Peyer's patch (tissue), 4 donors: ENCODE results near the gene EEF1AKMT3. TPM values are rescaled to one million over a fixed set of nuclear protein-coding genes. Genes with fewer than 3 reads are reported as not detected.

Source experiments
- DNase-seq, 3 donors: peaks; one replicate each; pipeline ENCODE4 v3.0.0-alpha.2; 2017 to 2019
- H3K27ac ChIP-seq, 4 donors: fragments of 200-600 bp; sonication (generic); one replicate each; pipeline ENCODE4 v1.5.1; 2016 to 2019
- H3K27me3 ChIP-seq, 2 donors: fragments of 200-600 bp; sonication (generic); one replicate each; pipeline ENCODE4 v1.5.1; 2019
- H3K36me3 ChIP-seq, 3 donors: fragments of 200-600 bp; sonication (generic); one replicate each; pipeline ENCODE4 v1.5.1; 2016 to 2019
- H3K4me1 ChIP-seq, 4 donors: fragments of 200-600 bp; sonication (generic); one replicate each; pipeline ENCODE4 v1.5.1; 2016 to 2019
- H3K4me3 ChIP-seq, 4 donors: fragments of 200-600 bp; sonication (generic); 1 replicate in 3 of 4; 2 replicates in 1 of 4; pipeline ENCODE4 v1.5.1; 2016 to 2019; ENCODE audit warnings: mild to moderate bottlenecking in 1 of 4
- H3K9me3 ChIP-seq, 4 donors: fragments of 200-600 bp; sonication (generic); one replicate each; pipeline ENCODE4 v1.5.1; 2016 to 2019; ENCODE audit warnings: mild to moderate bottlenecking in 1 of 4
- CTCF ChIP-seq, 6 experiments: fragments of 450-650 bp in 4 of 6; fragments of 200-600 bp in 2 of 6; sonication (generic) in 1 of 6; IDR thresholded peaks; one replicate each; pipeline ENCODE4 v1.5.1; 2017 to 2019; ENCODE audit warnings: antibody characterized with exemption in 6 of 6, mild to moderate bottlenecking in 3 of 6, moderate library complexity in 1 of 6
- POLR2A ChIP-seq, 2 donors: fragments of 450-650 bp; IDR thresholded peaks; one replicate each; pipeline ENCODE4 v1.5.1; 2017; ENCODE audit warnings: antibody characterized with exemption in 2 of 2, mild to moderate bottlenecking in 2 of 2, moderate library complexity in 2 of 2
- total RNA-seq, 4 donors: library from RNA; depleted of rRNA; stranded (reverse); fragments of >200 nt; gene quantifications; one replicate each; pipeline ENCODE4 v1.1.0, GENCODE V29; 2016

Gene EEF1AKMT3
- total RNA-seq, 4 donors from 2014 or later = 1.4 to 7.4 (median 2.7) TPM

- no peak overlapping the region for H3K4me3 ChIP-seq
- DNase-seq = peak in 1 of 3 donors; percentile 26
- H3K27ac ChIP-seq = no peak overlapping the region
- TF ChIP-seq POLR2A (IDR thresholded peaks at IDR 0.05) (no peak), CTCF (IDR thresholded peaks at IDR 0.05) (no peak)
- peaks cover 0 to 12% (median 8%) of the 10 kb centered on the region in 4 donors for H3K4me1 ChIP-seq
- no peaks in the 10 kb centered on the region for H3K27me3 ChIP-seq
- H3K9me3 ChIP-seq = no peaks in the 10 kb centered on the region
- H3K36me3 ChIP-seq = no peaks in the 10 kb centered on the region
These were observed 7.3 kb downstream of the EEF1AKMT3 start for GRCh38 chr12:57779736-57780135.

GRCh38 chr12:57780284-57780897 lies 8.0 kb downstream of the EEF1AKMT3 start:
- no peak for DNase-seq
- Histone ChIP-seq H3K27me3 (no peaks in the 10 kb centered on the region), H3K4me3 (no peak overlapping the region), H3K9me3 (no peaks in the 10 kb centered on the region), H3K27ac (peak overlapping the region in 1 of 4 donors; percentile 60), H3K36me3 (peaks cover 0 to 1% (median 0%) of the 10 kb centered on the region in 3 donors), H3K4me1 (peaks cover 0 to 12% (median 8%) of the 10 kb centered on the region in 4 donors)
- TF ChIP-seq CTCF (IDR thresholded peaks at IDR 0.05) = no peak
- no peak for TF ChIP-seq POLR2A (IDR thresholded peaks at IDR 0.05)

- H3K4me3 ChIP-seq = no peak overlapping the region
- H3K27ac ChIP-seq = peak overlapping the region in 1 of 4 donors; percentile 60
- peaks cover 0 to 10% (median 0%) of the 10 kb centered on the region in 3 donors for H3K36me3 ChIP-seq
- H3K27me3 ChIP-seq = no peaks in the 10 kb centered on the region
- TF ChIP-seq POLR2A (IDR thresholded peaks at IDR 0.05) = no peak
- no peak for TF ChIP-seq CTCF (IDR thresholded peaks at IDR 0.05)
- no peak for DNase-seq
- H3K4me1 ChIP-seq = peaks cover 0 to 12% (median 8%) of the 10 kb centered on the region in 4 donors
- no peaks in the 10 kb centered on the region for H3K9me3 ChIP-seq
These were observed 8.8 kb downstream of the EEF1AKMT3 start for GRCh38 chr12:57781244-57781643.

- Histone ChIP-seq H3K27me3 (no peaks in the 10 kb centered on the region), H3K36me3 (peaks cover 0 to 16% (median 0%) of the 10 kb centered on the region in 3 donors), H3K27ac (no peak overlapping the region), H3K9me3 (no peaks in the 10 kb centered on the region), H3K4me1 (peaks cover 0 to 12% (median 8%) of the 10 kb centered on the region in 4 donors), H3K4me3 (no peak overlapping the region)
- DNase-seq = no peak
- TF ChIP-seq CTCF (IDR thresholded peaks at IDR 0.05) (no peak), POLR2A (IDR thresholded peaks at IDR 0.05) (no peak)
These were observed 9.4 kb downstream of the EEF1AKMT3 start for GRCh38 chr12:57781801-57782200.

GRCh38 chr12:57782243-57782607 lies 9.8 kb downstream of the EEF1AKMT3 start:
- peaks cover 0 to 20% (median 0%) of the 10 kb centered on the region in 3 donors for H3K36me3 ChIP-seq
- TF ChIP-seq CTCF (IDR thresholded peaks at IDR 0.05) (no peak), POLR2A (IDR thresholded peaks at IDR 0.05) (no peak)
- H3K4me1 ChIP-seq = peaks cover 0 to 12% (median 8%) of the 10 kb centered on the region in 4 donors
- no peaks in the 10 kb centered on the region for H3K9me3 ChIP-seq
- H3K27ac ChIP-seq = peak overlapping the region in 2 of 4 donors; percentile 66 to 82
- no peak for DNase-seq
- H3K4me3 ChIP-seq = peak overlapping the region; percentile 57 to 98 (median 88)
- no peaks in the 10 kb centered on the region for H3K27me3 ChIP-seq
